Endothelial cell of umbilical vein (primary cell): ENCODE measurements around the gene HSPB2. TPM values are rescaled to one million over a fixed set of nuclear protein-coding genes. Genes with fewer than 3 reads are reported as not detected.

Experiments
- BruUV-seq: library from RNA; stranded (reverse); fragments of 400-500 nt; replicated peaks from 2 replicates; lab custom pipeline; 2021; lab: Mats Ljungman, UMichigan
- CTCF ChIA-PET: fragments of 300-600, 350-600 bp; sonication (Branson Sonifier 250); formaldehyde crosslinking; loops from one replicate; lab custom pipeline; 2021; ENCODE audit warnings: antibody characterized with exemption, inconsistent platforms; lab: Charles Lee
- POLR2A ChIA-PET: fragments of 300-600, 350-600 bp; sonication (Branson Sonifier 250); formaldehyde crosslinking; loops from one replicate; lab custom pipeline; 2021; ENCODE audit warnings: antibody characterized with exemption, inconsistent platforms; lab: Charles Lee
- DNase-seq: peaks from one replicate; pipeline ENCODE4 v3.0.0-alpha.2; 2011; ENCODE audit warnings: low read depth, low spot score
- FAIRE-seq: peaks from 2 replicates; lab custom pipeline; 2011; peaks lifted over from hg19 to GRCh38; lab: Jason Lieb, UNC
- H2AFZ ChIP-seq: 2 replicates; pipeline ENCODE4 v1.6.0; 2012; ENCODE audit warnings: low read depth, low read length, control low read depth, inconsistent platforms
- H3K27ac ChIP-seq: 2 replicates; pipeline ENCODE4 v1.5.1; 2011; ENCODE audit warnings: low read depth, mild to moderate bottlenecking, control low read depth, low read length, moderate library complexity; ENCODE audit not compliant: insufficient read depth
- H3K27me3 ChIP-seq, 2 experiments: 2 replicates each; pipeline versions ENCODE4 v1.6.0 to v1.6.1; 2011; ENCODE audit warnings: low read length in 2 of 2, mixed read lengths in 1 of 2; ENCODE audit not compliant: control insufficient read depth in 2 of 2, insufficient read depth in 2 of 2
- H3K36me3 ChIP-seq, 2 experiments: 2 replicates in 1 of 2; 3 replicates in 1 of 2; pipeline ENCODE4 v1.5.1; 2011; ENCODE audit warnings: low read length in 2 of 2, mild to moderate bottlenecking in 1 of 2, moderate library complexity in 1 of 2; ENCODE audit not compliant: control insufficient read depth in 2 of 2, insufficient read depth in 2 of 2; ENCODE audit errors: extremely low read depth in 1 of 2
- H3K4me1 ChIP-seq: 3 replicates; pipeline ENCODE4 v1.5.1; 2011; ENCODE audit warnings: mild to moderate bottlenecking, low read length; ENCODE audit not compliant: control insufficient read depth, insufficient read depth; ENCODE audit errors: extremely low read depth
- H3K4me2 ChIP-seq: 2 replicates; pipeline ENCODE4 v1.6.1; 2011; ENCODE audit warnings: low read length, control low read depth, mixed read lengths; ENCODE audit not compliant: insufficient read depth
- H3K4me3 ChIP-seq, 3 experiments: fragments of 200-600 bp in 1 of 3; sonication (generic), shearing (Covaris generic) in 1 of 3; replicated peaks in 1 of 3; 2 replicates each; pipeline ENCODE4 v1.5.1; 2011 to 2016; ENCODE audit warnings: control low read depth in 3 of 3, low read length in 3 of 3, mild to moderate bottlenecking in 2 of 3, inconsistent platforms in 1 of 3, low read depth in 1 of 3, moderate library complexity in 1 of 3; ENCODE audit not compliant: insufficient read depth in 1 of 3
- H3K79me2 ChIP-seq: 2 replicates; pipeline ENCODE4 v1.6.0; 2012; ENCODE audit warnings: low read length, inconsistent platforms; ENCODE audit not compliant: control insufficient read depth, insufficient read depth
- H3K9ac ChIP-seq: replicated peaks from 2 replicates; pipeline ENCODE3; 2011; ENCODE audit warnings: low read length, control low read depth; ENCODE audit not compliant: insufficient read depth; ENCODE audit errors: extremely low read depth
- H3K9me1 ChIP-seq: replicated peaks from 3 replicates; pipeline ENCODE4 v1.6.0; 2011; ENCODE audit warnings: mild to moderate bottlenecking, low read length; ENCODE audit not compliant: control insufficient read depth, insufficient read depth; ENCODE audit errors: extremely low read depth
- H3K9me3 ChIP-seq: replicated peaks from 2 replicates; pipeline ENCODE4 v1.5.1; 2012; ENCODE audit warnings: low read length, inconsistent platforms; ENCODE audit not compliant: control insufficient read depth, insufficient read depth
- H4K20me1 ChIP-seq: replicated peaks from 2 replicates; pipeline ENCODE3; 2011; ENCODE audit warnings: mild to moderate bottlenecking, low read length; ENCODE audit not compliant: control insufficient read depth, insufficient read depth; ENCODE audit errors: extremely low read depth
- CTCF ChIP-seq, 2 donors: IDR thresholded peaks; 1 replicate in 1 of 2; 2 replicates in 1 of 2; pipeline ENCODE4 v1.5.1; 2011; ENCODE audit warnings: low read length in 2 of 2, mild to moderate bottlenecking in 2 of 2, moderate library complexity in 2 of 2, control low read depth in 1 of 2, inconsistent platforms in 1 of 2, low read depth in 1 of 2; ENCODE audit not compliant: insufficient read depth in 1 of 2; ENCODE audit errors: extremely low read depth in 1 of 2
- EZH2 ChIP-seq: IDR thresholded peaks from 2 replicates; pipeline ENCODE4 v1.6.1; 2012; ENCODE audit warnings: borderline replicate concordance, low read depth, mild to moderate bottlenecking, moderate library complexity, low read length, inconsistent platforms; ENCODE audit not compliant: severe bottlenecking
- FOS ChIP-seq: IDR thresholded peaks from 2 replicates; pipeline ENCODE4 v1.6.1; 2011; ENCODE audit warnings: mild to moderate bottlenecking, low read length, moderate library complexity, borderline replicate concordance; ENCODE audit not compliant: insufficient read depth
- GATA2 ChIP-seq: IDR thresholded peaks from 2 replicates; pipeline ENCODE4 v1.7.0; 2011; ENCODE audit warnings: low read depth, mild to moderate bottlenecking, moderate library complexity, mixed read lengths, low read length; ENCODE audit not compliant: insufficient read length, insufficient read depth
- JUN ChIP-seq: IDR thresholded peaks from 2 replicates; pipeline ENCODE4 v1.6.1; 2011; ENCODE audit warnings: borderline replicate concordance, low read depth; ENCODE audit not compliant: insufficient read length, insufficient read depth
- MAX ChIP-seq: IDR thresholded peaks from 2 replicates; pipeline ENCODE4 v1.6.1; 2011; ENCODE audit not compliant: insufficient read depth, insufficient read length
- MYC ChIP-seq: IDR thresholded peaks from one replicate; pipeline ENCODE4 v1.6.1; 2011; ENCODE audit warnings: mild to moderate bottlenecking, low read depth, low read length
- POLR2A ChIP-seq: IDR thresholded peaks from 2 replicates; pipeline ENCODE4 v1.6.1; 2012; ENCODE audit warnings: low read depth, mild to moderate bottlenecking, control low read depth, low read length
- POLR2AphosphoS5 ChIP-seq: IDR thresholded peaks from 2 replicates; pipeline ENCODE4 v1.6.1; 2012; ENCODE audit warnings: low read depth, mild to moderate bottlenecking, control low read depth, low read length, moderate library complexity; ENCODE audit not compliant: insufficient read depth
- dilution Hi-C: fragments of 300-500 bp; cut with MboI; formaldehyde crosslinking; loops from one replicate; pipeline ENCODE4 v1.15.0; 2019; ENCODE audit warnings: low sequenced_read_pairs; ENCODE audit not compliant: extremely low pct_ligation_motif_present
- intact Hi-C: fragments of 100-400 bp; cut with micrococcal nuclease; formaldehyde crosslinking; loops from one replicate; pipeline ENCODE4 v1.10.0; 2022
- polyA plus RNA-seq, 4 experiments: library from polyadenylated mRNA; depleted of rRNA in 3 of 4; stranded (reverse) in 3 of 4; unstranded in 1 of 4; fragments of >200 nt; gene quantifications; 2 replicates each; pipeline versions ENCODE4 v1.2.1 to v1.2.3, GENCODE V29; 2011 to 2012; ENCODE audit warnings: missing spikeins in 1 of 4
- total RNA-seq: library from RNA; stranded (reverse); gene quantifications from 2 replicates; pipeline ENCODE4 v1.2.3, GENCODE V29; 2021

The HSPB2 gene
- total and polyA plus RNA-seq, 2 donors (not counting 3 experiments of a cell fraction or from before 2014, with no cell fraction given): not detected

DNA sequence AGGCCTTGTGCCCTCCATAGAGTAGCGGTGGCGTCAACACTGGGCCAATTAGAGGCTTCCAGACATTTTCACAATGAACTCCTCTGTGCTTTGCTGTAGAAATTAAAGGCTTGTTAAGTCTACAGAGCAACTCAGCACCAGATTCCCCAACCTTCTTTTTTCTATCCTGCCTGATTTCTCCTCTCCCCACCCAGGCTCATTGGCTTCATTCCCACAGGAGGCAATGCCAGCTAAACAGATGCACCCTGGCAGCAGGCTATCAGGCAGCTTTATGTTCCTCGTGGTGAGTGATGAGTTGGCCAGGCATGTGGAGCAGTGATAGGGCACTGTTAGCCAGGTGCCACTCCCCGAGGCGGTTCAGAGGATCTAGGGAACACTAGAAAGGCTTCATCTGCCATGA lies 29.4 kb downstream of the HSPB2 start:
- Histone ChIP-seq H2AFZ (no peak overlapping the region), H3K9ac (no peak overlapping the region), H3K27ac (no peak overlapping the region), H3K79me2 (peaks cover 22% of the 10 kb centered on the region), H3K4me3 (no peak overlapping the region), H3K36me3 (no peaks in the 10 kb centered on the region), H3K9me3 (no peaks in the 10 kb centered on the region), H3K27me3 (no peaks in the 10 kb centered on the region), H4K20me1 (no peaks in the 10 kb centered on the region), H3K4me1 (peaks cover 66% of the 10 kb centered on the region), H3K9me1 (no peaks in the 10 kb centered on the region), H3K4me2 (no peak overlapping the region)
- TF ChIP-seq POLR2A: no peak
- no peak for TF ChIP-seq JUN
- TF ChIP-seq EZH2: no peak
- TF ChIP-seq CTCF (IDR thresholded peaks at IDR 0.05; ENCODE audit: extremely low read depth in 1 of 2, insufficient read depth in 1 of 2, low read depth in 1 of 2, low read length in 2 of 2): no peak
- DNase-seq: no peak
- CTCF ChIA-PET: interaction anchor here (0.6 to 3.9 kb wide), 5 partner anchors 10 to 40 kb away, joined by 3 to 14 read pairs (median 3); no protein-coding TSS in a partner anchor
- BruUV-seq: no TSS peak
- dilution Hi-C loops (no loop called here), intact Hi-C loops (no loop called here)
- POLR2A ChIA-PET: no interaction called here
- FAIRE-seq: no peak

DNA sequence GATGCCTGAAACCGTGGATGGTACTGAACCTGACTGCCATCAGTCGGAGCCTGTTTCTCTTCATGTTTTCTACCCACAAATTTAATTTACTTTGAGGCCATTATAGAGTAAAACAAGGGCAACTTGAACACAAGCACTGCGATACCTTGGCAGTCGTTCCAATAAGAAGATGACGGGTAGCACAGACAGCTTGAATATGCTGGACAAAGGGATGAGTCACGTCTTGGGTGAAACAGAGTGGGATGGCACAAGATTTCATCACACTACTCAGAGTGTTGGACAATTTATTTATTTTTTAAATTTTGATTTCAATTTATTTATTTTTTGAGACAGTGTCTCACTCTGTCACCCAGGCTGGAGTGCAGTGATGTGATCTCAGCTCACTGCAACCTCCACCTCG lies 30.3 kb downstream of the HSPB2 start:
- dilution Hi-C loops: no loop called here
- POLR2A ChIA-PET: no interaction called here
- no peaks in the 10 kb centered on the region for H3K9me3 ChIP-seq
- H3K9ac ChIP-seq: no peak overlapping the region
- DNase-seq (no peak), FAIRE-seq (no peak)
- H3K4me1 ChIP-seq: peaks cover 62% of the 10 kb centered on the region
- H3K27me3 ChIP-seq: no peaks in the 10 kb centered on the region
- no peak overlapping the region for H3K4me2 ChIP-seq
- H4K20me1 ChIP-seq: no peaks in the 10 kb centered on the region
- TF ChIP-seq FOS: no peak
- no peak for TF ChIP-seq MAX
- TF ChIP-seq MYC: no peak
- no peak for TF ChIP-seq GATA2
- no peak for TF ChIP-seq POLR2A
- no peak for TF ChIP-seq POLR2AphosphoS5
- TF ChIP-seq CTCF (IDR thresholded peaks at IDR 0.05; ENCODE audit: extremely low read depth in 1 of 2, insufficient read depth in 1 of 2, low read depth in 1 of 2, low read length in 2 of 2): no peak
- no peak for TF ChIP-seq EZH2
- no peak for TF ChIP-seq JUN
- no TSS peak for BruUV-seq
- H3K27ac ChIP-seq: peak overlapping the region; percentile 35
- no peaks in the 10 kb centered on the region for H3K36me3 ChIP-seq
- CTCF ChIA-PET: interaction anchor here (0.7 to 3.9 kb wide), 6 partner anchors 11 to 852 kb away, joined by 3 to 14 read pairs (median 5); no protein-coding TSS in a partner anchor
- H3K4me3 ChIP-seq: no peak overlapping the region
- H2AFZ ChIP-seq: no peak overlapping the region
- no peaks in the 10 kb centered on the region for H3K9me1 ChIP-seq
- intact Hi-C loops: no loop called here
- peaks cover 19% of the 10 kb centered on the region for H3K79me2 ChIP-seq
